ENCODE results near the gene CDHR3.
"Not testable (repeated sequence)": the region's sequence is repeated elsewhere in the genome, so short reads cannot be mapped to it uniquely, and the experiment has no call there.

The CDHR3 gene

GRCh38 chr7:106001196-106001595 is 38.1 kb downstream of the CDHR3 start:
- no peak for DNase-seq

- DNase-seq: no peak
These were observed 38.8 kb downstream of the CDHR3 start for GRCh38 chr7:106001886-106002285.

GRCh38 chr7:106003525-106004064 is 40.5 kb downstream of the CDHR3 start:
- no peak for DNase-seq

DNA sequence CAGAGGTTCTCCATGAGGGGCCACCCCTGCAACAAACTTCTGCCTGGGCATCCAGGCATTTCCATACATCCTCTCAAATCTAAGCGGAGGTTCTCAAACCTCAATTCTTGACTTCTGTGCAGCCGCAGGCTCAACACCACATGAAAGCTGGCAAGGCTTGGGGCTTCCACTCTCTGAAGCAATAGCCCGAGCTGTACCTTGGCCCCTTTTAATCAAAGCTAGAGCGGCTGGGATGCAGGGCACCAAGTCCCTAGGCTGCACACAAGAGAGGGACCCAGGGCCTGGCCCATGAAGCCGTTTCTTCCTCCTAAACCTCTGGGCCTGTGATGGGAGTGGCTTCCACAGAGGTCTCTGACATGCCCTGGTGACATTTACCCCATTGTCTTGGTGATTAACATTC is 43.8 kb downstream of the CDHR3 start:
- DNase-seq: no peak

DNA sequence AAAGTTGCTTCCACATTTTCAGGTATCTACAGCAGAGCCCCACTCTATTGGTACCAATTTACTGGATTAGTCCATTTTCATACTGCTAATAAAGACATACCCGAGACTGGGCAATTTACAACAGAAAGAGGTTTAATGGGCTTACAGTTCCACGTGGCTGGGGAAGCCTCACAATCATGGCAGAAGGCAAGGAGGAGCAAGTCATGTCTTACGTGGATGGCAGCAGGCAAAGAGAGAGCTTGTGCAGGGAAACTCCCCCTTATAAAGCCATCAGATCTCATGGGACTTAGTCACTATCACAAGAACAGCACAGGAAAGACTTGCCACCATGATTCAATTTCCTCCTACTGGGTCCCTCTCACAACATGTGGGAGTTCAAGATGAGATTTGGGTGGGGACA is 44.7 kb downstream of the CDHR3 start:
- DNase-seq: not testable (repeated sequence)

GRCh38 chr7:106009503-106010226 is 46.6 kb downstream of the CDHR3 start:
- DNase-seq: peak; percentile 98

DNA sequence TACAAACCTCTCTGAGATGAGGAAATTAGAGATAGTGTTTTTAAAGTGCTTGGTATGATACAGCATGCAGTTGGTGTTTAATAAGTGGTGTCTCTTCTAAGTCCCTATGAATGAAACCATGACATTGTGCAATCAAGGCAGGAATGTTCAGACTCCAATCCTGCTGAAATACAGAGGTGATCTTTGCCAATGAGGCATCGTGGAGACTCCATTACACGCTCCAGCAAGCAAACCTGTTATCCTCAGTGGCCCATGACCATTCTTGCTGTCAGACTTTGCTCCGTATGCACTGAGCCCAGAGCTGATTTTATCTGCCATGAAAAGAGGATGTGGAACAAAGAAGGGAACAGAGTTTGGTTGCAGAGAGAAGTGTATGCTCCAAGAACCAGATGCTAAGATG is 47.3 kb downstream of the CDHR3 start:
- DNase-seq: no peak

- no peak for DNase-seq
These were observed 47.8 kb downstream of the CDHR3 start for GRCh38 chr7:106010866-106011265.

DNA sequence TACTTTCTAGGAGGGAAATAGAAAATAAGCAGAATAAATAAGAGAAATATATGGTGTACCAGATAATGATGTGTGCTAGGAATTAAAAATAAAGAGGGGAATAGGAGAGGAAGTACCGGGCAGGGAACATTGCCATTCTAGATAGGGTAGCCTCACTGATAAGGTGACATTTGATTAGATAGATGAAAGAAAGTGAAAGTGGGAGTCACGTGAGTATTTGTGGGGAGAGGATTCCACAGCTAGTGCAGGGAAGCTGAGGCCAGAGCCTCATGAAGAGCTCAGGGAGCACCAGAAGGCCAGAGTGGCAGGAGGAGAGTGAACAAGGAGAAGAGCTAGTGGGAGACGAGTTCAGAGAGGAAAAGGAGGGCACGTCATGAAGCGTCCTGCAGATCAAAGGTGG is 49.1 kb downstream of the CDHR3 start:
- no peak for DNase-seq

DNA sequence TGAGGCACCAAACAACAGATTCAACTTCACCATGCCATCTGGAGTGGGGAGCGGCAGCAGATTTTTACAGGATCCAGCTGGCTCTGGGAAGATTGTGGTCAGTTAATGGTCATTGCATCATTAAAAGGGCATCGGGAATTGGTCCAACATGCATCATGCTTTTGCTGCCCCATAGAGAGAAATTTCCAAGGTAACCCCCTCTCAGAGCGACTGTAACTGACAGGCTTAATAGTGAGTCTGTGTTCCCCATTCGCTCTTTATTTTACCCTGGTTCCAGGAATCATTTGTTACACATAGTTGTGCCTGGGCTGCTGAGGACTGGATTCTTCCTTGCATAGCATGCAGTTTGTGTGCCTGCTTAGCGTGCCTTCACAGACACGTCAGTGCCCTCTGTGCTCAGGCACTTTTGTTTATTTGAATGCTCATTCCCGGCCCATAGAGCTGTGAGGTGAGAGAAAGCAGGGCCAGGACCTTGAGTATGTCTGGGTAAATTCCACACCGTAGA is 49.9 kb downstream of the CDHR3 start:
- DNase-seq: no peak

GRCh38 chr7:106015381-106016218 is 52.5 kb downstream of the CDHR3 start:
- DNase-seq: no peak

DNA sequence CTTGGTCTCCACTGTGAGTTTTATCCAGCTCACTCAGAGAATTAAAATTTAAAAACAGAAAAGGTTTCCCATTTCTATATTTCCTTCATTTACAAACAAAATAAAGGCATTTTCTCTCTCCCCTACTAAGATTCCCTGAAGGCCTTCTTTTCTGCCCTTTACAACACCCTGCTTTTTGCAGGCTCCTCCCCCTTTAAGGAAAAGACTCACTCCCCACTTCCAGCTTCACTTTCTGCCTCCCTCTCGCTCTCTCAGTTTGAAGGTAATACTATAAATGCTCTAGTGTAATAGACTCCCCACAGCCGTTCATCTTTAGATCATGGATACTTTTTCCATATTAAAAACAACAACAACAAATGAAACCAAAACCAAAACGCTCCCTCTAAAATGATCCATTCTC is 53.3 kb downstream of the CDHR3 start:
- no peak for DNase-seq

GRCh38 chr7:106017657-106018056 is 54.6 kb downstream of the CDHR3 start:
- DNase-seq: no peak

GRCh38 chr7:106018566-106019469 is 55.8 kb downstream of the CDHR3 start:
- DNase-seq: peak; percentile 59

DNA sequence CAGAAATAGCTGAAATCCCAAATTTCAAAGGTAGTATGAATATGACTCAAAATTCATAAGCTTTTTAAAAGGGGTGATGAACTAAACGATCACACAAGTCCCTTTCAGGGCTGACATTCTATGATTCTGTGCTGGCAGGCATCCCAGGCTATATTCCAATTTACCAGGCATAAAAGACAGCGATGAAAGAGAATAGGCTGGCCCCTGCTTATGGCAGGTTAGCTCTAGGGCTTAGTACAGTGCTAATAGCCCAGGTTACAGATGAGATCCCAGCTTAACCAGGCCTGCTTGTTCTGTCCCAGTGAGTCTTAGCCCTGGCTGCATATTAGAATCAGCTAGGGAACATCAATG is 56.4 kb downstream of the CDHR3 start:
- DNase-seq: no peak

DNA sequence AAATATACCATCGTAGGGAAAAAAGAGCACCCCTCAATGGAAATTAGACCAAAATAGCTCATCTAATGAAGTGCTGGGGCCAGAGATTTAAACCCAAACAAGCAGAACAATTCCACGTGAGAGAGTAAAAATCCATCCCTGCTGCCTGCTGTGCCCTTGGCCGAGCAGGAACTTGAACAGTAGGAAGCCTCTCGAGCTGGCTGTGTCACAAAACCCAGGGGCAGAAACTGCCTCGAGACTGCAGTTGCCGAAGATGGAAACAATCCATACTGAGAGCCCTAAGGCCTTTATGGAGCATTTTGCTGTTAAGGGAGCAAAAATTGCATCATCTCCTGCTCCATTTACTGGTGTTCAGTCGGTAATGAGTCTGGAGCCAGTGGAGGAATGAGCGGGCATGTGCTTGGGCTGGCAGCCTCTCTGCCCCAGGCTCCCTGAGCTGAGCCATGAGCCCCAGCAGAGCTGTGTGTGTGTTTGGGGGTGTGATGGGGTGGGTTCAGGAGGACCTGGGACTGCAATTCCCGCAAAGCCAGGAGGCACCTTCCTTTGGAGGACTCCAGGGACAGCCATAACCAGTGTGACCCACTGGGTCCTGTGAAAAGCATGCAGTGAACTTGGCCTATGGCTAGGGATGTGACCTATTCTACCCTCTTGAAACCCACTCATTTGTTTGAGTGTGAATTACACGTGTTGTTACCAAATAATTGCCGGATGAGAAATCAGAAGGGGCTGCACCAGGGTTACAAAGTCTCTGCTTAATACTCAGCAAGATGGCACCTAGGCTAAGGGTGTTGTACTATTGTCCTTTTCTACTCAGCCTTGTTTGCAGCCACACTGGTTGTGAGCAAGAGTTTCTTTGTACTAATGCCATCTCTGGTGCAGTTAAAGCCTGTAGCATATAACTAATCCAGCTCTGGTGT is 58.3 kb downstream of the CDHR3 start:
- no peak for DNase-seq

DNA sequence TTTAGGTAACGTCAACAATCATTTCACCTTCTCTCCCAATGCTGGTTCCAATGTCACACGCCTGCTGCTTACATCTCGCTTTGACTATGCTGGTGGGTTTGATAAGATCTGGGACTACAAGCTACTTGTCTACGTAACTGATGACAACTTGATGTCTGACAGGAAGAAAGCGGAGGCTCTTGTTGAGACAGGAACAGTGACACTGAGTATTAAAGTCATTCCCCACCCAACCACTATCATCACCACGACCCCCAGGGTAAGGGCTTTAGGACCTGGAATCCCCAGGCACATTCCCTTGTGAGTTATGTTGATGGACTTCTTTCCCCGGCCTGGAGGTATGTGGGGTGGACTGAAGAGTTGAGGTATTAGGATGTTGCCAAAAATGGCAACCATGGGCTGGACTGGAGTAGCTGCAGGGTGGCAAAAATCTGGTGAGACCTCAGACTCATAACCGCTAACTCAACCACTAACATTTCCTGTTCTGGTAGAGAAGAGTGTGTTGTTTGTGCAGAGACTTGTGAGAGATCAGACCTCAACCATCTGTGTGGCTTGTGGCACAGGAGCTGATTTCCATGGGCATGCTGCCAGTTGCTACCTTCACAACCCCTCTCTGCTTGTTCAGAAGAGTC is 59.2 kb downstream of the CDHR3 start:
- DNase-seq: peak; percentile 67

DNA sequence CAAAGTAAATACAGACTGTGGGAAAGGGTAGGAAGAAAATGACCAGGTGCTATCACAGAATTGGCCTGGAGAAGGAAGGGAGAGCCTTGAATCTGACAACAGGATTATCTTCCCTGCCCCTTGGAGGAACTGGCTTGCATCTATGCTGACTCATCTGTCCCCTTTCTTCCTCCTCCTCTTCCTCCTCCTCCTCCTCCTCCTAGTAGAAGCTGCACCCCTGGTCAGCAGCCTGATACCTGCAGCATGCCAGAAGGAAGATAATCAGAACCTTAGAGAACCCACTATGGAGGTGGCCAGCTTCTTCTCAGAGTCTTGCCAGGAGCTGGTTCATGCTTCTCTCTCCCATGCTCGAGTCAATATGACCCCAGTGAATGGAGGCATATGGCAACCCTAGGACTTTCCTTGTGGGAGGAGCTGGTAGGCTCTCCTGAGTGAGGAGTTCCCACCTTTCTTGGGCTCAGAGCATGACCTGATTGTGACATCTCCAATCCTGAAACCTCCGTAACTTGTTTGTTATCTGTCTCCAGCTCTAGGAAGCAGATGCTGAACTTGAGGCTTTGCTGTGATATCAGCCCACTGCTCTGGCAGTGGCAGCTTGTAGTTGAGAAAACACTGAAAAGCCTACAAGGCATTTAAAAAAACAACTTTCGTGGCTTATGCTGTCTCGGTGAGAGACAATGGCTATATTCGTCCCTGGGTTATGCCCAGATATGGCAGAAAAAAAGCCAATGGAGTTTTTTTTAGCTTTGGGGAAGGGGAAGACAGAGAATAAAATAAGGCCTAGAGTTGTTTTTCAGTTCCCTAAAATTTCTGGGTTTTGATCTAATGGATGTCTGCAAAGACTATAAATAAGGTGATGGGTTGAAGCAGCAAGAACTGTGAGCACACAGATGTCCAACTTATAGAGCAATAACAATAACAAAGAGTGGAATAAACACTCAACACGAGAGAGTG is 60.6 kb downstream of the CDHR3 start:
- no peak for DNase-seq

GRCh38 chr7:106026101-106026500 is 63.0 kb downstream of the CDHR3 start:
- DNase-seq: no peak

DNA sequence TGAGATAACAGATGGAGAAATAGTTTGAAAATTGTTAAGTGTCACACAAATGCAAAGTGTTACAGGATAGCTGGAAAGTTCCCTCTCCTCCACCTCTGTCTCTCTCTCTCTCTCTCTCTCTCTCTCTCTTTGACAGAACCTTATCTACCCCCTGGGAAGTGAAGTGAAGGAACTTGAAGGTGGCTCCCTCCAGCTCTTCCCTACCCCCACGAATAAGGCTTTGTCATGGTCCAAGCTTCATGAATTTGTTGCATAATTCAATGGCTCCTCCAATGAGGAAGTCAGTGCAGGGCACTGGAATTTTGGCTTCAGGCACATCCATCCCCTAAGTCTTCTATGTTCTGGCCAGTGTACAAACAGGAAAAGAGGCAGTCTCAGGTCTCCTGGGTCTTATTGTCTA is 66.4 kb downstream of the CDHR3 start:
- no peak for DNase-seq
